Endothelial cell of umbilical vein (primary cell): ENCODE measurements around the gene PTOV1. TPM values are rescaled to one million over a fixed set of nuclear protein-coding genes. Genes with fewer than 3 reads are reported as not detected.

Experiments
- BruUV-seq: library from RNA; stranded (reverse); fragments of 400-500 nt; replicated peaks from 2 replicates; lab custom pipeline; 2021; lab: Mats Ljungman, UMichigan
- CTCF ChIA-PET: fragments of 300-600, 350-600 bp; sonication (Branson Sonifier 250); formaldehyde crosslinking; loops from one replicate; lab custom pipeline; 2021; ENCODE audit warnings: antibody characterized with exemption, inconsistent platforms; lab: Charles Lee
- POLR2A ChIA-PET: fragments of 300-600, 350-600 bp; sonication (Branson Sonifier 250); formaldehyde crosslinking; loops from one replicate; lab custom pipeline; 2021; ENCODE audit warnings: antibody characterized with exemption, inconsistent platforms; lab: Charles Lee
- DNase-seq: peaks from one replicate; pipeline ENCODE4 v3.0.0-alpha.2; 2011; ENCODE audit warnings: low read depth, low spot score
- FAIRE-seq: peaks from 2 replicates; lab custom pipeline; 2011; peaks lifted over from hg19 to GRCh38; lab: Jason Lieb, UNC
- H2AFZ ChIP-seq: 2 replicates; pipeline ENCODE4 v1.6.0; 2012; ENCODE audit warnings: low read depth, low read length, control low read depth, inconsistent platforms
- H3K27ac ChIP-seq: 2 replicates; pipeline ENCODE4 v1.5.1; 2011; ENCODE audit warnings: low read depth, mild to moderate bottlenecking, control low read depth, low read length, moderate library complexity; ENCODE audit not compliant: insufficient read depth
- H3K27me3 ChIP-seq, 2 experiments: 2 replicates each; pipeline versions ENCODE4 v1.6.0 to v1.6.1; 2011; ENCODE audit warnings: low read length in 2 of 2, mixed read lengths in 1 of 2; ENCODE audit not compliant: control insufficient read depth in 2 of 2, insufficient read depth in 2 of 2
- H3K36me3 ChIP-seq, 2 experiments: 2 replicates in 1 of 2; 3 replicates in 1 of 2; pipeline ENCODE4 v1.5.1; 2011; ENCODE audit warnings: low read length in 2 of 2, mild to moderate bottlenecking in 1 of 2, moderate library complexity in 1 of 2; ENCODE audit not compliant: control insufficient read depth in 2 of 2, insufficient read depth in 2 of 2; ENCODE audit errors: extremely low read depth in 1 of 2
- H3K4me1 ChIP-seq: 3 replicates; pipeline ENCODE4 v1.5.1; 2011; ENCODE audit warnings: mild to moderate bottlenecking, low read length; ENCODE audit not compliant: control insufficient read depth, insufficient read depth; ENCODE audit errors: extremely low read depth
- H3K4me2 ChIP-seq: 2 replicates; pipeline ENCODE4 v1.6.1; 2011; ENCODE audit warnings: low read length, control low read depth, mixed read lengths; ENCODE audit not compliant: insufficient read depth
- H3K4me3 ChIP-seq, 3 experiments: fragments of 200-600 bp in 1 of 3; sonication (generic), shearing (Covaris generic) in 1 of 3; replicated peaks in 1 of 3; 2 replicates each; pipeline ENCODE4 v1.5.1; 2011 to 2016; ENCODE audit warnings: control low read depth in 3 of 3, low read length in 3 of 3, mild to moderate bottlenecking in 2 of 3, inconsistent platforms in 1 of 3, low read depth in 1 of 3, moderate library complexity in 1 of 3; ENCODE audit not compliant: insufficient read depth in 1 of 3
- H3K79me2 ChIP-seq: 2 replicates; pipeline ENCODE4 v1.6.0; 2012; ENCODE audit warnings: low read length, inconsistent platforms; ENCODE audit not compliant: control insufficient read depth, insufficient read depth
- H3K9ac ChIP-seq: replicated peaks from 2 replicates; pipeline ENCODE3; 2011; ENCODE audit warnings: low read length, control low read depth; ENCODE audit not compliant: insufficient read depth; ENCODE audit errors: extremely low read depth
- H3K9me1 ChIP-seq: replicated peaks from 3 replicates; pipeline ENCODE4 v1.6.0; 2011; ENCODE audit warnings: mild to moderate bottlenecking, low read length; ENCODE audit not compliant: control insufficient read depth, insufficient read depth; ENCODE audit errors: extremely low read depth
- H3K9me3 ChIP-seq: replicated peaks from 2 replicates; pipeline ENCODE4 v1.5.1; 2012; ENCODE audit warnings: low read length, inconsistent platforms; ENCODE audit not compliant: control insufficient read depth, insufficient read depth
- H4K20me1 ChIP-seq: replicated peaks from 2 replicates; pipeline ENCODE3; 2011; ENCODE audit warnings: mild to moderate bottlenecking, low read length; ENCODE audit not compliant: control insufficient read depth, insufficient read depth; ENCODE audit errors: extremely low read depth
- CTCF ChIP-seq, 2 donors: IDR thresholded peaks; 1 replicate in 1 of 2; 2 replicates in 1 of 2; pipeline ENCODE4 v1.5.1; 2011; ENCODE audit warnings: low read length in 2 of 2, mild to moderate bottlenecking in 2 of 2, moderate library complexity in 2 of 2, control low read depth in 1 of 2, inconsistent platforms in 1 of 2, low read depth in 1 of 2; ENCODE audit not compliant: insufficient read depth in 1 of 2; ENCODE audit errors: extremely low read depth in 1 of 2
- EZH2 ChIP-seq: IDR thresholded peaks from 2 replicates; pipeline ENCODE4 v1.6.1; 2012; ENCODE audit warnings: borderline replicate concordance, low read depth, mild to moderate bottlenecking, moderate library complexity, low read length, inconsistent platforms; ENCODE audit not compliant: severe bottlenecking
- FOS ChIP-seq: IDR thresholded peaks from 2 replicates; pipeline ENCODE4 v1.6.1; 2011; ENCODE audit warnings: mild to moderate bottlenecking, low read length, moderate library complexity, borderline replicate concordance; ENCODE audit not compliant: insufficient read depth
- GATA2 ChIP-seq: IDR thresholded peaks from 2 replicates; pipeline ENCODE4 v1.7.0; 2011; ENCODE audit warnings: low read depth, mild to moderate bottlenecking, moderate library complexity, mixed read lengths, low read length; ENCODE audit not compliant: insufficient read length, insufficient read depth
- JUN ChIP-seq: IDR thresholded peaks from 2 replicates; pipeline ENCODE4 v1.6.1; 2011; ENCODE audit warnings: borderline replicate concordance, low read depth; ENCODE audit not compliant: insufficient read length, insufficient read depth
- MAX ChIP-seq: IDR thresholded peaks from 2 replicates; pipeline ENCODE4 v1.6.1; 2011; ENCODE audit not compliant: insufficient read depth, insufficient read length
- MYC ChIP-seq: IDR thresholded peaks from one replicate; pipeline ENCODE4 v1.6.1; 2011; ENCODE audit warnings: mild to moderate bottlenecking, low read depth, low read length
- POLR2A ChIP-seq: IDR thresholded peaks from 2 replicates; pipeline ENCODE4 v1.6.1; 2012; ENCODE audit warnings: low read depth, mild to moderate bottlenecking, control low read depth, low read length
- POLR2AphosphoS5 ChIP-seq: IDR thresholded peaks from 2 replicates; pipeline ENCODE4 v1.6.1; 2012; ENCODE audit warnings: low read depth, mild to moderate bottlenecking, control low read depth, low read length, moderate library complexity; ENCODE audit not compliant: insufficient read depth
- dilution Hi-C: fragments of 300-500 bp; cut with MboI; formaldehyde crosslinking; loops from one replicate; pipeline ENCODE4 v1.15.0; 2019; ENCODE audit warnings: low sequenced_read_pairs; ENCODE audit not compliant: extremely low pct_ligation_motif_present
- intact Hi-C: fragments of 100-400 bp; cut with micrococcal nuclease; formaldehyde crosslinking; loops from one replicate; pipeline ENCODE4 v1.10.0; 2022
- polyA plus RNA-seq, 4 experiments: library from polyadenylated mRNA; depleted of rRNA in 3 of 4; stranded (reverse) in 3 of 4; unstranded in 1 of 4; fragments of >200 nt; gene quantifications; 2 replicates each; pipeline versions ENCODE4 v1.2.1 to v1.2.3, GENCODE V29; 2011 to 2012; ENCODE audit warnings: missing spikeins in 1 of 4
- total RNA-seq: library from RNA; stranded (reverse); gene quantifications from 2 replicates; pipeline ENCODE4 v1.2.3, GENCODE V29; 2021

PTOV1 gene
- total and polyA plus RNA-seq, 2 donors (not counting 3 experiments of a cell fraction or from before 2014, with no cell fraction given): 116 to 184 TPM

- Histone ChIP-seq H3K4me1 (peaks cover 3% of the 10 kb centered on the region), H3K4me3 (no peak overlapping the region), H3K4me2 (no peak overlapping the region), H2AFZ (no peak overlapping the region), H3K9me3 (no peaks in the 10 kb centered on the region), H3K9me1 (no peaks in the 10 kb centered on the region), H4K20me1 (no peaks in the 10 kb centered on the region), H3K36me3 (peaks cover 9 to 13% of the 10 kb centered on the region in 2 experiments), H3K9ac (no peak overlapping the region), H3K27ac (no peak overlapping the region), H3K27me3 (no peaks in the 10 kb centered on the region), H3K79me2 (no peaks in the 10 kb centered on the region)
- no TSS peak for BruUV-seq
- TF ChIP-seq GATA2 (no peak), MYC (no peak), FOS (no peak), MAX (no peak), POLR2AphosphoS5 (no peak), CTCF (IDR thresholded peaks at IDR 0.05; ENCODE audit: extremely low read depth in 1 of 2, insufficient read depth in 1 of 2, low read depth in 1 of 2, low read length in 2 of 2) (no peak), POLR2A (no peak), EZH2 (no peak), JUN (no peak)
- FAIRE-seq (no peak), DNase-seq (no peak)
- intact Hi-C loops: no loop called here
- CTCF ChIA-PET: no interaction called here
- POLR2A ChIA-PET: no interaction called here
- dilution Hi-C loops: no loop called here
Measured at GRCh38 chr19:49888510-49888824, 37.5 kb downstream of the PTOV1 start.
